DND-41 (cell line): ENCODE data around the gene SLC32A1.

Experiments used
- ATAC-seq: fragments of 200-7000 bp; cut with Tn5 transposase; 3 replicates; pipeline ENCODE4 v1.9.1; 2021; ENCODE audit warnings: low read depth; ENCODE audit not compliant: insufficient read depth
- DNase-seq: peaks from one replicate; pipeline ENCODE4 v3.0.0-alpha.2; 2020
- H2AFZ ChIP-seq: 2 replicates; pipeline ENCODE4 v1.6.0; 2012; ENCODE audit warnings: low read depth, low read length
- H3K27ac ChIP-seq: 2 replicates; pipeline ENCODE4 v1.5.1; 2012; ENCODE audit warnings: low read length, inconsistent platforms
- H3K27me3 ChIP-seq: fragments of 200-600 bp; sonication (generic); 2 replicates; pipeline ENCODE4 v1.6.0; 2012; ENCODE audit warnings: low read length, mild to moderate bottlenecking, inconsistent platforms; ENCODE audit not compliant: insufficient read depth, poor library complexity
- H3K36me3 ChIP-seq: 2 replicates; pipeline ENCODE4 v1.5.1; 2012; ENCODE audit warnings: low read length, inconsistent platforms; ENCODE audit not compliant: insufficient read depth
- H3K4me1 ChIP-seq: 2 replicates; pipeline ENCODE4 v1.5.1; 2012; ENCODE audit warnings: mild to moderate bottlenecking, low read length; ENCODE audit not compliant: insufficient read depth
- H3K4me2 ChIP-seq: 2 replicates; pipeline ENCODE4 v1.6.0; 2012; ENCODE audit warnings: mild to moderate bottlenecking, moderate library complexity, low read length, inconsistent platforms; ENCODE audit not compliant: insufficient read depth
- H3K4me3 ChIP-seq, 2 experiments: fragments of 200-600 bp in 1 of 2; shearing (Covaris generic) in 1 of 2; 2 replicates each; pipeline ENCODE4 v1.5.1; 2012 to 2016; ENCODE audit warnings: inconsistent platforms in 2 of 2, low read length in 2 of 2, mild to moderate bottlenecking in 2 of 2, low read depth in 1 of 2, moderate library complexity in 1 of 2
- H3K79me2 ChIP-seq: 2 replicates; pipeline ENCODE4 v1.6.0; 2012; ENCODE audit warnings: low read length, inconsistent platforms; ENCODE audit not compliant: insufficient read depth
- H3K9ac ChIP-seq: 2 replicates; pipeline ENCODE4 v1.6.0; 2012; ENCODE audit warnings: low read depth, mild to moderate bottlenecking, inconsistent platforms, low read length, moderate library complexity
- H3K9me3 ChIP-seq: 2 replicates; pipeline ENCODE4 v1.5.1; 2012; ENCODE audit warnings: low read length, moderate library complexity, mild to moderate bottlenecking, inconsistent platforms; ENCODE audit not compliant: insufficient read depth, severe bottlenecking
- H4K20me1 ChIP-seq: 2 replicates; pipeline ENCODE4 v1.6.0; 2012; ENCODE audit warnings: low read length; ENCODE audit not compliant: insufficient read depth
- CTCF ChIP-seq: IDR thresholded peaks from 2 replicates; pipeline ENCODE4 v1.5.1; 2012; ENCODE audit warnings: borderline replicate concordance, low read length, moderate library complexity, mild to moderate bottlenecking; ENCODE audit not compliant: poor library complexity, severe bottlenecking; ENCODE audit errors: extremely low read depth
- EZH2 ChIP-seq: IDR thresholded peaks from 3 replicates; pipeline ENCODE4 v1.6.1; 2012; ENCODE audit warnings: borderline replicate concordance, low read depth, mild to moderate bottlenecking, moderate library complexity, low read length, inconsistent platforms; ENCODE audit not compliant: severe bottlenecking

SLC32A1 gene

GRCh38 chr20:38764567-38765318 is 40.5 kb downstream of the SLC32A1 start:
- H3K79me2 ChIP-seq = no peaks in the 10 kb centered on the region
- TF ChIP-seq CTCF = no peak
- no peak for TF ChIP-seq EZH2
- no peak overlapping the region for H3K27ac ChIP-seq
- DNase-seq (no peak), ATAC-seq (no peak; the same call in 2 of the 3 replicates)
- no peak overlapping the region for H3K4me3 ChIP-seq
- peaks cover 6% of the 10 kb centered on the region; the same call in 1 of the 2 replicates for H4K20me1 ChIP-seq
- H2AFZ ChIP-seq = no peak overlapping the region
- H3K27me3 ChIP-seq = no peaks in the 10 kb centered on the region
- no peaks in the 10 kb centered on the region for H3K9me3 ChIP-seq
- no peak overlapping the region for H3K9ac ChIP-seq
- H3K4me1 ChIP-seq = no peaks in the 10 kb centered on the region
- H3K4me2 ChIP-seq = no peak overlapping the region
- H3K36me3 ChIP-seq = peaks cover 97% of the 10 kb centered on the region

- Histone ChIP-seq H3K4me2 (no peak overlapping the region), H4K20me1 (peaks cover 6% of the 10 kb centered on the region; the same call in 1 of the 2 replicates), H3K36me3 (peaks cover 97% of the 10 kb centered on the region), H3K27me3 (no peaks in the 10 kb centered on the region), H2AFZ (no peak overlapping the region), H3K9me3 (no peaks in the 10 kb centered on the region), H3K27ac (no peak overlapping the region), H3K9ac (no peak overlapping the region), H3K4me3 (no peak overlapping the region), H3K4me1 (no peaks in the 10 kb centered on the region), H3K79me2 (no peaks in the 10 kb centered on the region)
- ATAC-seq (no peak), DNase-seq (no peak)
- TF ChIP-seq CTCF = no peak
- no peak for TF ChIP-seq EZH2
Observed at GRCh38 chr20:38766071-38766470, 41.8 kb downstream of the SLC32A1 start.

GRCh38 chr20:38769376-38770295 is 45.4 kb downstream of the SLC32A1 start:
- Histone ChIP-seq H3K27ac (no peak overlapping the region), H3K27me3 (no peaks in the 10 kb centered on the region), H3K4me1 (no peaks in the 10 kb centered on the region), H3K4me2 (no peak overlapping the region), H4K20me1 (peaks cover 4% of the 10 kb centered on the region; the same call in 1 of the 2 replicates), H3K4me3 (no peak overlapping the region), H3K9me3 (peaks cover 2% of the 10 kb centered on the region), H3K36me3 (peaks cover 95% of the 10 kb centered on the region), H3K9ac (no peak overlapping the region), H2AFZ (no peak overlapping the region), H3K79me2 (no peaks in the 10 kb centered on the region)
- DNase-seq = no peak
- no peak for ATAC-seq
- TF ChIP-seq EZH2 (no peak), CTCF (no peak)
